ACHN (cell line): ENCODE results near the gene LILRA2.
"Not testable (repeated sequence)": the region's sequence is repeated elsewhere in the genome, so short reads cannot be mapped to it uniquely, and the experiment has no call there.

ENCODE experiments used
- DNase-seq: peaks from one replicate; pipeline ENCODE4 v3.0.0-alpha.2; 2015
- in situ Hi-C: cut with HindIII; loops from 2 replicates; pipeline ENCODE4 v1.10.0; 2017; ENCODE audit warnings: low sequenced_read_pairs, low pct_ligation_motif_present, low pct_unique_long_range_greater_than_20kb

The LILRA2 gene

DNA sequence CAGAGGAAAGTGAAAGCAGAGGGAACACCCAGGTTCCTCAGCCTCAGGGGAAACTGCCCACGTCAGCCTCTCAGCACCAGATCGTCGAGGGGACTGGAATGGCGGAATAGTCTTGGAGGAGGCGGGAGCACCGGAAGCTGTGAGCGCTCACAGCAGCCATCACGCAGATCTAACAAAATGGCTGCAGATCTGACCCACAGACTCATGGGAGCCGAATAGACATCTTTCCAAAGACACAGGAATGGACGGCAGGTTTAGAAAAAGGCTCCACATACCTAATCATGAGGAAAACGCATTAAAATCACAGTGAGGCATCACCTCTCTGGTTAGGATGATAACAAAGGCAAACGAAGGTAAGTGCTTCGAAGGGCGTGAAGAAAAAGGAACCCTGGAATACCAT is 11.8 kb upstream of the LILRA2 start:
- in situ Hi-C loops: no loop called here
- DNase-seq: no peak

DNA sequence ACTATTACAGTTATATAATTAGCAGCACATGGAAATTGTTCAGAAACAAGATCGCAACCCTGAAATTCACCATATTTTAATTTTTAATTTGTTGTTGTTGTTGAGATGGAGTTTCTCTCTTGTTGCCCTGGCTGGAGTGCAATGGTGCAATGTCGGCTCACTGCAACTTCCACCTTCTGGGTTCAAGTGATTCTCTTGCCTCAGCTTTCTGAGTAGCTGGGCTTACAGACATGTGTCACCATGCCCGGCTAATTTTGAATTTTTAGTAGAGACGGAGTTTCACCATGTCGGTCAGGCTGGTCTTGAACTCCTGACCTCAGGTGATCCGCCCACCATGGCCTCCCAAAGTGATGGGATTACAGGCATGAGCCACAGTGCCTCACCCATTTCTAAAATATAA is 10.4 kb upstream of the LILRA2 start:
- in situ Hi-C loops, DNase-seq: not testable (repeated sequence)

DNA sequence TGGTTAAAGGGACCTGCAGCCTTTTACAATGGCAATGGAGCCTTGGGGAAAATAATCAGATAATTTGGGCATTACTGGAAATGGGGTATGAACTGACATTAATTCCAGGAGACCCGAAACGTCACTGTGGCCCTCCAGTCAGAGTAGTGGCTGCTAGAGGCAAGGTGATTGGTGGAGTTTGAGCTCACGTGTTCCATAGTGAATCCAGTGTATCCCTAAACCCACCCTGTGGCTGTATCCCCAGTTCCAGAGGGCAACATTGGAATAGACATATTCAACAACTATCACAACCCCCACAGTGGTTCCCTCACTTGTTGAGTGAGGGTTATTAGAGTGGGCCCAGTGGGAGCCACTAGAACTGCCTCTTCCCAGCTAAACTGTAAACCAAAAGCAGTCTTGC is 3.3 kb upstream of the LILRA2 start:
- no peak for DNase-seq
- in situ Hi-C loops: no loop called here

DNA sequence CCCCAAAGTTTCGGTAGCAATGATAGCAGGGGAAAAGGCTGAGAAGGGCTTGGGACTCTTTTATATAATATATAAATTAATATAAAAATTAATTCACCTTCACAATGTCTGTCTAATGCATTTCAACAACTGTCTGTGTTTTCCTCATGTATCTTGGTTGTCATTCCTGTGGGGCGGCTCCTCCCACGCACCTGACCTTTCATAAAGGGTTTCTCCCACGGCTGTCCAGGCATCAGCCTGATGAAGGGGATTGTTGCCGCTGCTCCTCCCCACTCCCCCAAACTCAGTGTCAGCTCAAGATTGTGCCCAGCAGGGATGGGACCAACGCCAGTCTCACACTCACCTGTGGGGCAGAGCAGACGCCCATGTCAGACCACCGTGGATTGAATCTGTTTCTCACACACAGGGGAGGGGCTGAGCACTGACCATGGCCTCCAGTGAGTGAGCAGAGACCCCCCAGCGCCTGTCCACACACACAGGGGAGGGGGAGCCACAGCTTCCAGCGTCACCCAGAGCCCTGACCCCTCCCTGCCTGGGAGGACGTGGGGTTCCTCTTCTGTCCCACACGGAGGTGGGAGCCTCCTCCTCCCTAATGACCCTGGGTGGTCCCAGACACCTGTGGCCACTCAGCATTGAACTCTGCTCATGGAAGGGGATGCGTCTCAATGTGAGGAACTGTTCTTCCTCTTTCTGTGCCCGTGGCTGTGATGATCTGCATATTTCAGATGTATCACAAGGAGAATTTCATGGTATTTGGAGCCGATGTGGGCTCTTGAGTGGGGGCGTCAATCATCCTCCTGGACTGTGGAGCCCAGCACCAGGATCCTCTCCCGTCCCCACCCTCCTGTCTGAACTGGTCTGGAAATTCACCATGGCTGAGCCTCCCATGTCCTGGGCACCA is 1.6 kb upstream of the LILRA2 start:
- DNase-seq, in situ Hi-C loops: not testable (repeated sequence)

DNA sequence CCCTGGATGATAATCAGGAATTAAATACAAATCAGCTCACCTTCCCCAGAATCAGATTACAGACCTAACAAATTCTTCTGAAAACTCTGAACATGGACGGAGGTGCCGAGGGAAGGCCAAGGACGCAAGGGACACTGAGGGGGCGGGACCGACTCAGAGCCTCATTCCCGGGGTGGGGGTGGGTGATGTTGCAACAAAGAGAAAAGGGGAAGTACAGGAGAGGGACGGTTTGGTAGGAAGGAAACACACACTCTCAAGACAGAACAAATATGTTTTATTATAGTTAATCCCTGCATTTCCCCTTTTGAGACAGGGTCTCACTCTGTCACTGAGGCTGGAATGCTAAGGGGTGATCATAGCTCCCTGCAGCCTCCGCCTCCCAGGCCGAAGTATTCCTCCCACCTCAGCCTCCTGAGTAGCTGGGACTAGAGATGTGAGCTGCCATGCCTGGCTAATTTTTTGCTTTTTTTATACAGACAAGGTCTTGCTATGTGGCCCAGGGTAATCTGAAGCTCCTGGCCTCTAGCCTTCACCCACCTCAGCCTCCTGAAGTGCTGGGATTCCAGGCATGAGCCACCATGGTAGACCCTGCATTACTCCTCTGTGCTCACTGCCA is 786 bp upstream of the LILRA2 start:
- in situ Hi-C loops: no loop called here
- DNase-seq: no peak

DNA sequence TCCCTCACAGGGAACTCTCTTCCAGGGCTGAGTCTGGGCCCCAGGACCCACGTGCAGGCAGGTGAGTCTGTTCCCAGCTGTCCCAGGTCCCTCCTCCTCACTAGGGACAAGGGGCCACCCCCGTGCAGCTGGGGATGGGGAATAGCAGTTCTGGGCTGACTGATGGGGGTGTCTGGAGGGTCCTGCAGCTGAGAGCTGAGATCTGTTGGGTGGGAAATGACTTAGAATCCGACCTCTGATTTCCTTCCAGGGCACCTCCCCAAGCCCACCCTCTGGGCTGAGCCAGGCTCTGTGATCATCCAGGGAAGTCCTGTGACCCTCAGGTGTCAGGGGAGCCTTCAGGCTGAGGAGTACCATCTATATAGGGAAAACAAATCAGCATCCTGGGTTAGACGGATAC is 461 bp downstream of the LILRA2 start:
- in situ Hi-C loops: no loop called here
- no peak for DNase-seq

DNA sequence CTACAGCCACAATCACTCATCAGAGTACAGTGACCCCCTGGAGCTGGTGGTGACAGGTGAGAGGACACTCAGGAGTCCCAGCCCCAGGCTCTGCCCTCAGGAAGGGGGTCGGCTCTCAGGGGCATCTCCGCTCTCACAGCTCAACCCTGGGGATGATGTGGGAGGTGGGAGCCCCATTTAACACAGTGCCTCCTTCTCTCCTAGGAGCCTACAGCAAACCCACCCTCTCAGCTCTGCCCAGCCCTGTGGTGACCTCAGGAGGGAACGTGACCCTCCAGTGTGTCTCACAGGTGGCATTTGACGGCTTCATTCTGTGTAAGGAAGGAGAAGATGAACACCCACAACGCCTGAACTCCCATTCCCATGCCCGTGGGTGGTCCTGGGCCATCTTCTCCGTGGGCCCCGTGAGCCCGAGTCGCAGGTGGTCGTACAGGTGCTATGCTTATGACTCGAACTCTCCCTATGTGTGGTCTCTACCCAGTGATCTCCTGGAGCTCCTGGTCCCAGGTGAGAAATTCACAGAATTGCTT is 1.0 kb downstream of the LILRA2 start:
- in situ Hi-C loops: no loop called here
- DNase-seq: no peak

DNA sequence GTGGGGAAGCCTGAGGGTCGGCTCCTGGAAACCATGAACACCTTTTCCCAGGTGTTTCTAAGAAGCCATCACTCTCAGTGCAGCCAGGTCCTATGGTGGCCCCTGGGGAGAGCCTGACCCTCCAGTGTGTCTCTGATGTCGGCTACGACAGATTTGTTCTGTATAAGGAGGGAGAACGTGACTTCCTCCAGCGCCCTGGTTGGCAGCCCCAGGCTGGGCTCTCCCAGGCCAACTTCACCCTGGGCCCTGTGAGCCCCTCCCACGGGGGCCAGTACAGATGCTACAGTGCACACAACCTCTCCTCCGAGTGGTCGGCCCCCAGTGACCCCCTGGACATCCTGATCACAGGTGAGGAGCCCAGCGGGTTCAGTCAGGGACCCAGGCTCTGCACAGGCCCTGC is 1.6 kb downstream of the LILRA2 start:
- in situ Hi-C loops, DNase-seq: not testable (repeated sequence)

DNA sequence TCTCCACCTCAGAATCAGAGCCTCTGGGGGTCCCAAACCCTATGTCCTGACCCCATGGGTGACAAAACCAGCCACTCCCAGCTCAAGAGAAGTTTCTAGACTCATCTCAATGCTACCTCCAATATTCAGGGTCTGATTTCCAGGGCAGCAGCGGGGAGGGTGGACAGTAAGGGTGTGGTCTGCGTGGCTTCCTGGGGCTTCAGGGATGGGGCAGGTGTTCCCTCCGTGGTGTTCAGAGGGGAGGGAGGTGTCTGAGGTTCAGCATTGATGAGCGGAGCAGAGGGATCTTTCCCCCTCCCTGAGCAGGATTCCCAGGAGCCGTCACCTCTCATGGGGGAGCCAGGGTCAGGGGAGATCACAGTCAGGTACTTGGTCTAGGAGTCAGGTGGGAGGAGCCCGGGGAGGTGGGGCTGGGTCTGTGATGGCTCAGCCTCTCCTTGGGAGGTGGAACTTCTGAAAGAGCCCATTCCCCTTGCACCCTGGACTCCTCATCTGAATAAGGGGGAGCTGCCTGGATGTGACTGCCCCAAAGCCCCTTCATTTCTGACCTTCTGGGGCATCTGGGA is 2.9 kb downstream of the LILRA2 start:
- in situ Hi-C loops: no loop called here
- no peak for DNase-seq

DNA sequence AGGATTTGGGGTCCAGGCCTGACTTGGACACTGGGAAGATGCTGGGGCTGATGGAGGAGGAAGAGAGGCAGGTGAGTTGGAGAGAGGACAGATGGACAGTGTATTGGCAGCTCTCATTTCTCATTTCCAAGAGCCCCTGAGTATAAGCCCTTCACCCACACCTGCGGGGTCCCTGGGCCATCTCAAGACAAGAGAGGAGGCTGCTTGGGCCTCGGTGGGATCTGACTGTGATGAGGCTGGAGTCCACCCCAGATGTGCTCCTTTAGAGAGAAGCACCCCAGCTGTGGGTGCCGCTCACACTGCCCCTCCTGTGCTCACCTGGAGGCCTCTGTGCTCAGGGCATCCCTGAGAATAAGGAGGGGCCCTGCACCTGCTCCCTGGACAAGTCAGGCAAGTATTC is 3.7 kb downstream of the LILRA2 start:
- in situ Hi-C loops: no loop called here

DNA sequence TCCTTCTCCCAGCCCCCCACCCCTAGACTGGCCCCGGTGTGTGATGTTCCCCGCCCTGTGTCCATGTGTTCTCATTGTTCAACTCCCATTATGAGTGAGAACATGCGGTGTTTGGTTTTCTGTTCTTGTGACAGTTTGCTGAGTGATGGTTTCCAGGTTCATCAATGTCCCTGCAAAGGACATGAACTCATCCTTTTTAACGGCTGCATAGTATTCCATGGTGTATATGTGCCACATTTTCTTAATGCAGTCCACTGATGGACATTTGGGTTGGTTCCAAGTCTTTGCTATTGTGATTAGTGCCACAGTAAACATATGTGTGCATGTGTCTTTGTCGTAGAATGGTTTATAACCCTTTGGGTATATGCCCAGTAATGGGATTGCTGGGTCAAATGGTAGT is 4.7 kb downstream of the LILRA2 start:
- in situ Hi-C loops, DNase-seq: not testable (repeated sequence)

More for the DNA sequence above, 3.7 kb downstream of the LILRA2 start:
- no peak for DNase-seq

DNA sequence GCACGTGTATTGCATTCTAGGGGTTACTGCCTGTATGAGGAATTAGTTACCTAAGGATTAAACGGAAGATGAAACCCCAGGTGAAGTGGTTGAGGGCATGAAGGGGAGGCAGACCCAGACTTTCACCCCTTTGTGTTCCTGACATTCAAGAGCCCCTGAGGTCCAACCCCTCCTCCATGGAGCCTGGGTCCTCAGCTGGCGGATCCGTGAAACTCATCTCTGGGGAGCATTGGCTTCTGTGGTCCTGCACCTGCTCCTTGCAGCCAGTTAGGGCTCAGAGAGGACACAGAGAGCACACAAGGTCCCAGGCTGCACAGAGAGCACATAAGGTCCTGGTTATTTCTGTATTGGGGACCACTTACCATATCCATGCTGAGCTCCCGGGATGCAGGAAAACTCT is 12.8 kb downstream of the LILRA2 start:
- in situ Hi-C loops: no loop called here
- DNase-seq: no peak

DNA sequence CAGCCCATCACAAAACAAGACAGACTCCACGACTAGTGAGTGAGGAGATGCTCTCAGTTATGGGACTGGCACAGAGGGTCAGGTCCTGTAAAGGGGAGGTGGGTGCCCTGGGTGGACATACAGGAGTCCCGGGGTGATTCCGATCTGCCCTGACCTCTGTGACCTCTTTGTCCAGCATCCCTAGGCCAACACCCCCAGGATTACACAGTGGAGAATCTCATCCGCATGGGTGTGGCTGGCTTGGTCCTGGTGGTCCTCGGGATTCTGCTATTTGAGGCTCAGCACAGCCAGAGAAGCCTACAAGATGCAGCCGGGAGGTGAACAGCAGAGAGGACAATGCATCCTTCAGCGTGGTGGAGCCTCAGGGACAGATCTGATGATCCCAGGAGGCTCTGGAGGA is 13.4 kb downstream of the LILRA2 start:
- in situ Hi-C loops: no loop called here
- DNase-seq: no peak

DNA sequence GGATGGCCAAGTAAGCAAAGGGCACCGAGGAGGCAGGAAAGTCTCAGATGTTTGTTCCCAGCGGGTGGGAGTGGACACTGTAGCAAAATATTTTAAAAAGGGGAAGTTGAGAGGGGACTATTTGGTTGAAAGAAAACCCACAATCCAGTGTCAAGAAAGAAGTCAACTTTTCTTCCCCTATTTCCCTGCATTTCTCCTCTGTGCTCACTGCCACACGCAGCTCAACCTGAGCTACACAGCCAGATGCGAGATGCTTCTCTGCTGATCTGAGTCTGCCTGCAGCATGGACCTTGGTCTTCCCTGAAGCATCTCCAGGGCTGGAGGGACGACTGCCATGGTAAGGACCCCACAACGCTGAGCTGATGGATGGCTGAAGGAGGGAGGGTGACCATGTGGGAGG is 19.9 kb downstream of the LILRA2 start, which contains the start of gene LILRA1:
Gene LILRA1, plus strand, starts transcription at position 188 of the 400 bp plus-strand sequence. CDS start 613 bp downstream, outside the sequence.
- in situ Hi-C loops, DNase-seq: not testable (repeated sequence)

DNA sequence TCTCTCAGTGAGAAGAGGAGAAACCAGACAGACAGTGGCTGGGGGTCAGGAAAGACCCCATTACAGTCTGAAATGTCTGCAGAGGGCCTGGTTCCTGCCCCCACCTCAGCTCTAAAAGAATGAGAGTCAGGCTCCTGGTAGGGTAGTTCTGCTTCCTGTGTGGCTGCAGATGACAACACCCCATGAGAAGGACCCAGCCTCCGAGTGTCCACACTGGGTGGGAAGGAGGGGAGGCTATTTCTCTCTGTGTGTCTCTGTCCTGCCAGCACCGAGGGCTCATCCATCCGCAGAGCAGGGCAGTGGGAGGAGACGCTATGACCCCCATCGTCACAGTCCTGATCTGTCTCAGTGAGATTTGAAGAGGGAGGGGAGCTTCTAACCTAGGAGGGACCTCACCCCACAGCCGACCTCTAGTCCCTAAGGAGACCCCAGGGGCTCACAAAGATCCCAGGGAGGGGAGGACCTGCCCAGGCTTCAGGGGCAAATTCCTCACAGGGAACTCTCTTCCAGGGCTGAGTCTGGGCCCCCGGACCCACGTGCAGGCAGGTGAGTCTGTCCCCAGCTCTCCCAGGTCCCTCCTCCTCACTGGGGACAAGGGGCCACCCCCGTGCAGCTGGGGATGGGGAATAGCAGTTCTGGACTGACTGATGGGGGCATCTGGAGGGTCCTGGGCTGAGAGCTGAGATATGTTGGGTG is 20.5 kb downstream of the LILRA2 start:
- in situ Hi-C loops, DNase-seq: not testable (repeated sequence)

DNA sequence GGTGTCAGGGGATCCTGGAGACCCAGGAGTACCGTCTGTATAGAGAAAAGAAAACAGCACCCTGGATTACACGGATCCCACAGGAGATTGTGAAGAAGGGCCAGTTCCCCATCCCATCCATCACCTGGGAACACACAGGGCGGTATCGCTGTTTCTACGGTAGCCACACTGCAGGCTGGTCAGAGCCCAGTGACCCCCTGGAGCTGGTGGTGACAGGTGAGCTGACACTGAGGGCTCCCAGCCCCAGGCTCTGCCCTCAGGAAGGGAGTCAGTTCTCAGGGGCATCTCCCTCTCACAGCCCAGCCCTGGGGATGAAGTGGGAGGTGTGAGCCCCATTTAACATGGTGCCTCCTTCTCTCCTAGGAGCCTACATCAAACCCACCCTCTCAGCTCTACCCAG is 21.1 kb downstream of the LILRA2 start:
- in situ Hi-C loops: no loop called here
- DNase-seq: no peak

DNA sequence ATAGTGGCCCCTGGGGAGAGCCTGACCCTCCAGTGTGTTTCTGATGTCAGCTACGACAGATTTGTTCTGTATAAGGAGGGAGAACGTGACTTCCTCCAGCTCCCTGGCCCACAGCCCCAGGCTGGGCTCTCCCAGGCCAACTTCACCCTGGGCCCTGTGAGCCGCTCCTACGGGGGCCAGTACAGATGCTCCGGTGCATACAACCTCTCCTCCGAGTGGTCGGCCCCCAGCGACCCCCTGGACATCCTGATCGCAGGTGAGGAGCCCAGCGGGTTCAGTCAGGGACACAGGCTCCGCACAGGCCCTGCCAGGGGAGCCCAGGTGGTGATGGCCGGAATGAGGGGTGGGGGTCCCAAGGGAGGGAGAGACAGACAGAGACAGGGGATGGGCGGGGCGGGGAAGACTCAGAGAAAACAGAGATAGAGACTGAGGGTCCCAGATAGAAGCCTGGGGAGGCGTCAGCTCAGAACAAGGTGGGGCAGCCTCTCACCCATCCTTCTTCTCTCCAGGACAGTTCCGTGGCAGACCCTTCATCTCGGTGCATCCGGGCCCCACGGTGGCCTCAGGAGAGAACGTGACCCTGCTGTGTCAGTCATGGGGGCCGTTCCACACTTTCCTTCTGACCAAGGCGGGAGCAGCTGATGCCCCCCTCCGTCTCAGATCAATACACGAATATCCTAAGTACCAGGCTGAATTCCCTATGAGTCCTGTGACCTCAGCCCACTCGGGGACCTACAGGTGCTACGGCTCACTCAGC is 22.3 kb downstream of the LILRA2 start:
- in situ Hi-C loops, DNase-seq: not testable (repeated sequence)

DNA sequence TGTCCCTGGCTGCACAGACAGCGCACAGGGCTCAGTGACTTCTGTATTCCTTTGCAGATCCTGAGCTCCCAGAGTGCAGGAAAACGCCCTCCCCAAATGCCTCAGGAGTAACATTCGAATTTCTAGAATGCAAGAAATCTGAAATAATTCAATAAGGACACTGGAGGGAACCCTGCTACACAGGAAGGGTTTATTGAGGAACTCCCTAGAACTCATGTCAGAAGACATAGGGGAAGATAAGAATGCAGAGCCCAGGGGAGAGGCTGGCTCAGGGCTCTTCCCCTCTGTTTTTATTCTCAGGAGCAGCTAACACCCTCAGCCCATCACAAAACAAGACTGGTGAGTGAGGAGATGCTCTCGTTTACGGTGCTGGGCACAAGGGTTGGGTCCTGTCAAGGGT is 26.6 kb downstream of the LILRA2 start:
- DNase-seq: no peak

More for the DNA sequence above, 26.6 kb downstream of the LILRA2 start:
- in situ Hi-C loops: no loop called here
